ENCODE measurements around the gene GSTA4.

- TF ChIP-seq EZH2 (IDR thresholded peaks at IDR 0.05; ENCODE audit: insufficient read depth, low read length) (no peak), CTCF (IDR thresholded peaks at IDR 0.05; ENCODE audit: insufficient read depth, low read depth, low read length) (no peak)
Observed at GRCh38 chr6:52966101-52966500, 29.0 kb downstream of the GSTA4 start.

Measured in astrocyte (in vitro differentiated cells and primary cell).